Stomach (tissue), 9 donors: ENCODE results near the gene ASS1. TPM values are rescaled to one million over a fixed set of nuclear protein-coding genes. Genes with fewer than 3 reads are reported as not detected.
A peak's percentile ranks its signal among the peaks of the same experiment; 100 is the strongest.

Experiments
- DNase-seq, 2 donors: peaks; one replicate each; pipeline versions ENCODE4 v3.0.0 to v3.0.0-alpha.2; 2013 to 2019
- H3K27ac ChIP-seq, 5 donors: fragments of 200-600 bp in 4 of 5; sonication (generic) in 4 of 5; one replicate each; pipeline ENCODE4 v1.5.1; 2013 to 2019; ENCODE audit warnings: mild to moderate bottlenecking in 1 of 5, moderate library complexity in 1 of 5
- H3K27me3 ChIP-seq, 3 donors: fragments of 200-600 bp; sonication (generic); one replicate each; pipeline ENCODE4 v1.5.1; 2017 to 2019; ENCODE audit warnings: mixed run types in 1 of 3
- H3K36me3 ChIP-seq, 4 donors: fragments of 200-600 bp; sonication (generic); 1 replicate in 3 of 4; 2 replicates in 1 of 4; pipeline ENCODE4 v1.5.1; 2016 to 2019
- H3K4me1 ChIP-seq, 4 donors: fragments of 200-600 bp; sonication (generic); one replicate each; pipeline ENCODE4 v1.5.1; 2016 to 2019
- H3K4me3 ChIP-seq, 4 donors: fragments of 200-600 bp; sonication (generic) in 3 of 4; one replicate each; pipeline ENCODE4 v1.5.1; 2016 to 2019; ENCODE audit warnings: mild to moderate bottlenecking in 1 of 4
- H3K9me3 ChIP-seq, 4 donors: fragments of 200-600 bp; sonication (generic); one replicate each; pipeline ENCODE4 v1.5.1; 2016 to 2019
- CTCF ChIP-seq, 7 experiments: fragments of 450-650 bp in 4 of 7; fragments of 200-600 bp in 3 of 7; sonication (generic) in 3 of 7; IDR thresholded peaks; one replicate each; pipeline ENCODE4 v1.5.1; 2016 to 2019; ENCODE audit warnings: antibody characterized with exemption in 7 of 7, control low read depth in 2 of 7, mild to moderate bottlenecking in 1 of 7
- EP300 ChIP-seq: sonication (generic); formaldehyde crosslinking; IDR thresholded peaks from one replicate; pipeline ENCODE4 v1.6.1; 2017; ENCODE audit warnings: antibody characterized with exemption
- POLR2A ChIP-seq, 4 donors: fragments of 450-650 bp; IDR thresholded peaks; one replicate each; pipeline ENCODE4 v1.6.1; 2016; ENCODE audit warnings: antibody characterized with exemption in 4 of 4, control low read depth in 2 of 4, mild to moderate bottlenecking in 1 of 4, moderate library complexity in 1 of 4
- POLR2AphosphoS5 ChIP-seq, 3 donors: sonication (generic); formaldehyde crosslinking; IDR thresholded peaks; one replicate each; pipeline ENCODE4 v1.6.1; 2016; ENCODE audit warnings: antibody characterized with exemption in 3 of 3
- WGBS, 5 donors: extraction: QIAGEN DNeasy Blood & Tissue Kit in 3 of 5; methylation state at CpG; one replicate each; pipeline versions ENCODE4 v1.1.5 to v1.1.7; 2013 to 2018; 5-methylcytosine and 5-hydroxymethylcytosine counted together
- intact Hi-C: fragments of 100-400 bp; cut with DNase I; formaldehyde crosslinking; loops from one replicate; pipeline ENCODE4 v1.15.1; 2023; ENCODE audit warnings: low total_unique reads
- polyA plus RNA-seq, 3 donors: library from polyadenylated mRNA; stranded (reverse); fragments of 200-250 nt; gene quantifications; one replicate each; pipeline ENCODE4 v1.2.3, GENCODE V29; 2013
- total RNA-seq, 5 donors: library from RNA; depleted of rRNA; stranded (reverse); fragments of >200 nt; gene quantifications; one replicate each; pipeline versions ENCODE4 v1.1.0 to v1.2.3, GENCODE V29; 2014 to 2016
- donor health status: healthy with polysubstance abuse.
- donor health status: Bipolar disorder and iron deficiency.
- donor health status: healthy.

ASS1 gene
- total and polyA plus RNA-seq, 8 donors: 9.8 to 147 (median 60.1) TPM

- Histone ChIP-seq H3K9me3 (no peaks in the 10 kb centered on the region), H3K27ac (no peak overlapping the region), H3K27me3 (no peaks in the 10 kb centered on the region), H3K4me3 (no peak overlapping the region), H3K36me3 (peaks cover 0 to 82% (median 62%) of the 10 kb centered on the region in 4 donors), H3K4me1 (no peaks in the 10 kb centered on the region)
- DNase-seq: peak in 1 of 2 donors; percentile 40
- TF ChIP-seq CTCF (IDR thresholded peaks at IDR 0.05) (no peak), POLR2A (IDR thresholded peaks at IDR 0.05) (no peak), POLR2AphosphoS5 (IDR thresholded peaks at IDR 0.05) (no peak), EP300 (no peak)
- intact Hi-C loops: no loop called here
- WGBS, 5 donors: 52 to 66% (median 58%) methylated on average over 14 to 16 of the region's 16 CpGs
Measured at GRCh38 chr9:130483371-130483971, 38.7 kb downstream of the ASS1 start.

- Histone ChIP-seq H3K4me3 (no peak overlapping the region), H3K36me3 (peaks cover 0 to 85% (median 61%) of the 10 kb centered on the region in 4 donors), H3K27me3 (no peaks in the 10 kb centered on the region), H3K9me3 (no peaks in the 10 kb centered on the region), H3K27ac (no peak overlapping the region), H3K4me1 (no peaks in the 10 kb centered on the region)
- intact Hi-C loops: no loop called here
- WGBS, 5 donors: 84 to 92% (median 86%) methylated on average over 21 of the region's 21 CpGs
- DNase-seq: no peak
- TF ChIP-seq POLR2A (IDR thresholded peaks at IDR 0.05): no peak
- no peak for TF ChIP-seq CTCF (IDR thresholded peaks at IDR 0.05)
- no peak for TF ChIP-seq EP300
- TF ChIP-seq POLR2AphosphoS5 (IDR thresholded peaks at IDR 0.05): no peak
Measured at GRCh38 chr9:130484362-130485072, 39.8 kb downstream of the ASS1 start.

GRCh38 chr9:130486103-130486502, 41.3 kb downstream of the ASS1 start:
- DNase-seq: no peak
- Histone ChIP-seq H3K4me3 (no peak overlapping the region), H3K36me3 (peaks cover 6 to 85% (median 61%) of the 10 kb centered on the region in 4 donors), H3K27ac (no peak overlapping the region), H3K9me3 (no peaks in the 10 kb centered on the region), H3K27me3 (no peaks in the 10 kb centered on the region), H3K4me1 (no peaks in the 10 kb centered on the region)
- no peak for TF ChIP-seq POLR2AphosphoS5 (IDR thresholded peaks at IDR 0.05)
- no peak for TF ChIP-seq EP300
- intact Hi-C loops: no loop called here
- WGBS, 5 donors: 92 to 95% (median 94%) methylated on average over 6 of the region's 6 CpGs

GRCh38 chr9:130487500-130487899, 42.7 kb downstream of the ASS1 start:
- H3K27ac ChIP-seq: no peak overlapping the region
- H3K27me3 ChIP-seq: no peaks in the 10 kb centered on the region
- H3K4me3 ChIP-seq: no peak overlapping the region
- intact Hi-C loops: no loop called here
- H3K36me3 ChIP-seq: peaks cover 6 to 85% (median 67%) of the 10 kb centered on the region in 4 donors
- H3K9me3 ChIP-seq: no peaks in the 10 kb centered on the region
- 55 to 72% (median 64%) methylated on average over 6 of the region's 6 CpGs for WGBS, 5 donors
- DNase-seq: no peak
- TF ChIP-seq CTCF (IDR thresholded peaks at IDR 0.05) (no peak), EP300 (no peak), POLR2A (IDR thresholded peaks at IDR 0.05) (no peak), POLR2AphosphoS5 (IDR thresholded peaks at IDR 0.05) (no peak)
- H3K4me1 ChIP-seq: no peaks in the 10 kb centered on the region
